NCI-H82 treated with DMSO at 0.1 percent for 48 hours (cell line): ENCODE results near the gene CPXM1.
"Not testable (repeated sequence)": the region's sequence is repeated elsewhere in the genome, so short reads cannot be mapped to it uniquely, and the experiment has no call there.

Experiments used
- DNase-seq: peaks from one replicate; lab custom pipeline; 2025; ENCODE audit not compliant: unreplicated experiment; lab: John Stamatoyannopoulos, UW

CPXM1 gene

GRCh38 chr20:2800521-2801285 lies at the start of gene CPXM1:
Gene CPXM1, minus strand, starts transcription at chr20:2800627. Its CDS starts 55 bp downstream, at chr20:2800572.
- no peak for DNase-seq

GRCh38 chr20:2849529-2849928 lies 49.1 kb upstream of the CPXM1 start:
- no peak for DNase-seq

GRCh38 chr20:2847802-2848201 lies 47.4 kb upstream of the CPXM1 start:
- DNase-seq = no peak

- no peak for DNase-seq
These were observed 46.3 kb upstream of the CPXM1 start for GRCh38 chr20:2846698-2847097.

GRCh38 chr20:2845607-2846006 lies 45.2 kb upstream of the CPXM1 start:
- DNase-seq = no peak

- no peak for DNase-seq
These were observed 40.6 kb upstream of the CPXM1 start for GRCh38 chr20:2840967-2841531.

GRCh38 chr20:2840138-2840966 lies 39.9 kb upstream of the CPXM1 start, which contains the start of the genes PCED1A and VPS16:
Gene PCED1A, minus strand, starts transcription at chr20:2840655. Its CDS starts 743 bp downstream, at chr20:2839912.
Gene VPS16, plus strand, starts transcription at chr20:2840745. Its CDS starts 30 bp downstream, at chr20:2840775.
- peak; percentile 8 for DNase-seq

GRCh38 chr20:2839732-2840137 lies 39.3 kb upstream of the CPXM1 start:
- DNase-seq = no peak

- no peak for DNase-seq
These were observed 38.6 kb upstream of the CPXM1 start for GRCh38 chr20:2838847-2839671.

GRCh38 chr20:2838170-2838797 lies 37.9 kb upstream of the CPXM1 start:
- DNase-seq = no peak

- no peak for DNase-seq
These were observed 37.0 kb upstream of the CPXM1 start for GRCh38 chr20:2837221-2837960.

GRCh38 chr20:2836035-2836434 lies 35.6 kb upstream of the CPXM1 start:
- DNase-seq = no peak

GRCh38 chr20:2835331-2835796 lies 34.9 kb upstream of the CPXM1 start:
- no peak for DNase-seq

- DNase-seq = no peak
These were observed 34.1 kb upstream of the CPXM1 start for GRCh38 chr20:2834401-2835110.

GRCh38 chr20:2833761-2834160 lies 33.3 kb upstream of the CPXM1 start:
- DNase-seq = no peak

- DNase-seq = not testable (repeated sequence)
These were observed 30.8 kb upstream of the CPXM1 start for GRCh38 chr20:2831206-2831605.

- no peak for DNase-seq
These were observed 28.9 kb upstream of the CPXM1 start for GRCh38 chr20:2829376-2829775.

GRCh38 chr20:2826655-2827054 lies 26.2 kb upstream of the CPXM1 start:
- DNase-seq = no peak

GRCh38 chr20:2825761-2826160 lies 25.3 kb upstream of the CPXM1 start:
- DNase-seq = no peak
